ENCODE results near the gene NDUFAF8.

The NDUFAF8 gene

DNA sequence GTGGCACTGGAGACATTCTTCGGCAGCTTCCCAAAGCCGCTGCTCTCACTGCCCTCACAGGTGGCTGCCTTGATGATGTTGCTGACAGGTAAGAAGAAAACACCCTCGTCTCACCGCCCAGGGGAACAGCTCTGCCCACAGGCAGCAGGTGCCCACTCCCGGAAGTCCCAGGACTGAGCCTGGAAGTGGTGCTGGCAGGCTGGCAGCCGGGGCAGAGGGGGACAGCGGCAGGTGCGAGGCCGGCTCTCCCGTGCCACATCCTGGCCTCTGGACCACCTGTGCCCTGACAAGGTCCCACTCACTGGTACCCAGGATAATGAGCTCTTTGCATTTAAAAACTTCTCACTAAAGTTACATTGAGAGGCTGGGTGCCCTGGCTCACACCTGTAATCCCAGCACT, 36.8 kb upstream of the NDUFAF8 start:
- ATAC-seq: no peak
- TF ChIP-seq ZNF8 (CRISPR knock-in tag; IDR thresholded peaks at IDR 0.05) (no peak), PPARA (CRISPR knock-in tag; IDR thresholded peaks at IDR 0.05; ENCODE audit: borderline replicate concordance) (no peak), OSR1 (CRISPR knock-in tag; IDR thresholded peaks at IDR 0.05) (no peak), TCF4 (CRISPR knock-in tag; IDR thresholded peaks at IDR 0.05; ENCODE audit: borderline replicate concordance) (no peak), BACH2 (CRISPR knock-in tag; IDR thresholded peaks at IDR 0.05; ENCODE audit: borderline replicate concordance) (no peak), ZNF70 (CRISPR knock-in tag; IDR thresholded peaks at IDR 0.05) (no peak), TOX (CRISPR knock-in tag; IDR thresholded peaks at IDR 0.05; ENCODE audit: borderline replicate concordance) (no peak), ESRRG (CRISPR knock-in tag; IDR thresholded peaks at IDR 0.05) (no peak), ZFP30 (CRISPR knock-in tag; IDR thresholded peaks at IDR 0.05) (no peak), ZNF565 (CRISPR knock-in tag; conservative IDR thresholded peaks at IDR 0.05; ENCODE audit: low read depth) (no peak), ZFP3 (CRISPR knock-in tag; IDR thresholded peaks at IDR 0.05) (no peak), ARNTL (CRISPR knock-in tag; IDR thresholded peaks at IDR 0.05; ENCODE audit: borderline replicate concordance, low read depth) (no peak)
- TF ChIP-seq, protein P1, sequence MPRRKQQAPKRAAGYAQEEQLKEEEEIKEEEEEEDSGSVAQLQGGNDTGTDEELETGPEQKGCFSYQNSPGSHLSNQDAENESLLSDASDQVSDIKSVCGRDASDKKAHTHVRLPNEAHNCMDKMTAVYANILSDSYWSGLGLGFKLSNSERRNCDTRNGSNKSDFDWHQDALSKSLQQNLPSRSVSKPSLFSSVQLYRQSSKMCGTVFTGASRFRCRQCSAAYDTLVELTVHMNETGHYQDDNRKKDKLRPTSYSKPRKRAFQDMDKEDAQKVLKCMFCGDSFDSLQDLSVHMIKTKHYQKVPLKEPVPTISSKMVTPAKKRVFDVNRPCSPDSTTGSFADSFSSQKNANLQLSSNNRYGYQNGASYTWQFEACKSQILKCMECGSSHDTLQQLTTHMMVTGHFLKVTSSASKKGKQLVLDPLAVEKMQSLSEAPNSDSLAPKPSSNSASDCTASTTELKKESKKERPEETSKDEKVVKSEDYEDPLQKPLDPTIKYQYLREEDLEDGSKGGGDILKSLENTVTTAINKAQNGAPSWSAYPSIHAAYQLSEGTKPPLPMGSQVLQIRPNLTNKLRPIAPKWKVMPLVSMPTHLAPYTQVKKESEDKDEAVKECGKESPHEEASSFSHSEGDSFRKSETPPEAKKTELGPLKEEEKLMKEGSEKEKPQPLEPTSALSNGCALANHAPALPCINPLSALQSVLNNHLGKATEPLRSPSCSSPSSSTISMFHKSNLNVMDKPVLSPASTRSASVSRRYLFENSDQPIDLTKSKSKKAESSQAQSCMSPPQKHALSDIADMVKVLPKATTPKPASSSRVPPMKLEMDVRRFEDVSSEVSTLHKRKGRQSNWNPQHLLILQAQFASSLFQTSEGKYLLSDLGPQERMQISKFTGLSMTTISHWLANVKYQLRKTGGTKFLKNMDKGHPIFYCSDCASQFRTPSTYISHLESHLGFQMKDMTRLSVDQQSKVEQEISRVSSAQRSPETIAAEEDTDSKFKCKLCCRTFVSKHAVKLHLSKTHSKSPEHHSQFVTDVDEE (CRISPR knock-in tag; IDR thresholded peaks at IDR 0.05): no peak
- TF ChIP-seq, protein P2, sequence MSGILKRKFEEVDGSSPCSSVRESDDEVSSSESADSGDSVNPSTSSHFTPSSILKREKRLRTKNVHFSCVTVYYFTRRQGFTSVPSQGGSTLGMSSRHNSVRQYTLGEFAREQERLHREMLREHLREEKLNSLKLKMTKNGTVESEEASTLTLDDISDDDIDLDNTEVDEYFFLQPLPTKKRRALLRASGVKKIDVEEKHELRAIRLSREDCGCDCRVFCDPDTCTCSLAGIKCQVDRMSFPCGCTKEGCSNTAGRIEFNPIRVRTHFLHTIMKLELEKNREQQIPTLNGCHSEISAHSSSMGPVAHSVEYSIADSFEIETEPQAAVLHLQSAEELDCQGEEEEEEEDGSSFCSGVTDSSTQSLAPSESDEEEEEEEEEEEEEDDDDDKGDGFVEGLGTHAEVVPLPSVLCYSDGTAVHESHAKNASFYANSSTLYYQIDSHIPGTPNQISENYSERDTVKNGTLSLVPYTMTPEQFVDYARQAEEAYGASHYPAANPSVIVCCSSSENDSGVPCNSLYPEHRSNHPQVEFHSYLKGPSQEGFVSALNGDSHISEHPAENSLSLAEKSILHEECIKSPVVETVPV (CRISPR knock-in tag; IDR thresholded peaks at IDR 0.05): no peak
- TF ChIP-seq, protein P3, sequence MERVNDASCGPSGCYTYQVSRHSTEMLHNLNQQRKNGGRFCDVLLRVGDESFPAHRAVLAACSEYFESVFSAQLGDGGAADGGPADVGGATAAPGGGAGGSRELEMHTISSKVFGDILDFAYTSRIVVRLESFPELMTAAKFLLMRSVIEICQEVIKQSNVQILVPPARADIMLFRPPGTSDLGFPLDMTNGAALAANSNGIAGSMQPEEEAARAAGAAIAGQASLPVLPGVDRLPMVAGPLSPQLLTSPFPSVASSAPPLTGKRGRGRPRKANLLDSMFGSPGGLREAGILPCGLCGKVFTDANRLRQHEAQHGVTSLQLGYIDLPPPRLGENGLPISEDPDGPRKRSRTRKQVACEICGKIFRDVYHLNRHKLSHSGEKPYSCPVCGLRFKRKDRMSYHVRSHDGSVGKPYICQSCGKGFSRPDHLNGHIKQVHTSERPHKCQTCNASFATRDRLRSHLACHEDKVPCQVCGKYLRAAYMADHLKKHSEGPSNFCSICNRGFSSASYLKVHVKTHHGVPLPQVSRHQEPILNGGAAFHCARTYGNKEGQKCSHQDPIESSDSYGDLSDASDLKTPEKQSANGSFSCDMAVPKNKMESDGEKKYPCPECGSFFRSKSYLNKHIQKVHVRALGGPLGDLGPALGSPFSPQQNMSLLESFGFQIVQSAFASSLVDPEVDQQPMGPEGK (CRISPR knock-in tag; IDR thresholded peaks at IDR 0.05; ENCODE audit: borderline replicate concordance): no peak

DNA sequence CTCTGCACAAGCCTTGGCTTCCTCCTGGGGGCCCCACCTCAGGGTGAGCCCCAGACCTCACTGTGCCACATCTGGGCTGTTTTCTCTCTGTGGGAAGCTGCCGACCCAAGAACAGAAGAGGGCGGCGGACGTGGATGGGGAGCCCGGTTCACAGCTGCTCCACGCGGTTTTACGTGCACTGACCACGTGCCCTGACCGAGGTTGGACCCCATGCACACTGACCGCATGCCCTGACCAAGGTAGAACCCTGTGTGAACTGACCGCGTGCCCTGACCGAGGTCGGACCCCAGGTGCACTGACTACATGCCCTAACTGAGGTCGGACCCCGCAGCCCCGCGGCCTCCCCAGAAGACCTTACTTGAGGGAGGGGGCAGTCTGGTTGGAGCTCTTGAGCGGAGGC, 36.0 kb upstream of the NDUFAF8 start:
- TF ChIP-seq ZFP3 (CRISPR knock-in tag; IDR thresholded peaks at IDR 0.05): no peak
- no peak for TF ChIP-seq ZFP30 (CRISPR knock-in tag; IDR thresholded peaks at IDR 0.05)
- TF ChIP-seq, protein P2 (CRISPR knock-in tag; IDR thresholded peaks at IDR 0.05): no peak
- no peak for TF ChIP-seq GLIS3 (CRISPR knock-in tag; IDR thresholded peaks at IDR 0.05)
- TF ChIP-seq ARNTL (CRISPR knock-in tag; IDR thresholded peaks at IDR 0.05; ENCODE audit: borderline replicate concordance, low read depth): no peak
- TF ChIP-seq RARB (CRISPR knock-in tag; IDR thresholded peaks at IDR 0.05): no peak
- TF ChIP-seq, protein P4, sequence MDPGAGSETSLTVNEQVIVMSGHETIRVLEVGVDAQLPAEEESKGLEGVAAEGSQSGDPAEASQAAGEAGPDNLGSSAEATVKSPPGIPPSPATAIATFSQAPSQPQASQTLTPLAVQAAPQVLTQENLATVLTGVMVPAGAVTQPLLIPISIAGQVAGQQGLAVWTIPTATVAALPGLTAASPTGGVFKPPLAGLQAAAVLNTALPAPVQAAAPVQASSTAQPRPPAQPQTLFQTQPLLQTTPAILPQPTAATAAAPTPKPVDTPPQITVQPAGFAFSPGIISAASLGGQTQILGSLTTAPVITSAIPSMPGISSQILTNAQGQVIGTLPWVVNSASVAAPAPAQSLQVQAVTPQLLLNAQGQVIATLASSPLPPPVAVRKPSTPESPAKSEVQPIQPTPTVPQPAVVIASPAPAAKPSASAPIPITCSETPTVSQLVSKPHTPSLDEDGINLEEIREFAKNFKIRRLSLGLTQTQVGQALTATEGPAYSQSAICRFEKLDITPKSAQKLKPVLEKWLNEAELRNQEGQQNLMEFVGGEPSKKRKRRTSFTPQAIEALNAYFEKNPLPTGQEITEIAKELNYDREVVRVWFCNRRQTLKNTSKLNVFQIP (CRISPR knock-in tag; IDR thresholded peaks at IDR 0.05; ENCODE audit: borderline replicate concordance, low read depth): no peak
- TF ChIP-seq PPARA (CRISPR knock-in tag; IDR thresholded peaks at IDR 0.05; ENCODE audit: borderline replicate concordance): no peak
- no peak for TF ChIP-seq ISL1 (CRISPR knock-in tag; IDR thresholded peaks at IDR 0.05)
- TF ChIP-seq, protein P1 (CRISPR knock-in tag; IDR thresholded peaks at IDR 0.05): no peak
- no peak for TF ChIP-seq ZNF8 (CRISPR knock-in tag; IDR thresholded peaks at IDR 0.05)
- no peak for TF ChIP-seq ESRRG (CRISPR knock-in tag; IDR thresholded peaks at IDR 0.05)
- TF ChIP-seq SNAI2 (CRISPR knock-in tag; IDR thresholded peaks at IDR 0.05): no peak
- no peak for TF ChIP-seq TCF4 (CRISPR knock-in tag; IDR thresholded peaks at IDR 0.05; ENCODE audit: borderline replicate concordance)
- TF ChIP-seq OSR1 (CRISPR knock-in tag; IDR thresholded peaks at IDR 0.05): no peak
- TF ChIP-seq BACH2 (CRISPR knock-in tag; IDR thresholded peaks at IDR 0.05; ENCODE audit: borderline replicate concordance): no peak
- no peak for TF ChIP-seq ZNF565 (CRISPR knock-in tag; conservative IDR thresholded peaks at IDR 0.05; ENCODE audit: low read depth)
- no peak for TF ChIP-seq ZC3H10 (CRISPR knock-in tag; IDR thresholded peaks at IDR 0.05)
- no peak for ATAC-seq

Data from SK-N-SH treated with all-trans-retinoic acid at 6 μM for 48 hours (cell line).